ENCODE data around the gene BEND3. TPM values are rescaled to one million over a fixed set of nuclear protein-coding genes. Genes with fewer than 3 reads are reported as not detected.

BEND3 gene
- polyA plus RNA-seq, 1 donor from 2014 or later = 5.7 TPM

GRCh38 chr6:107045826-107046675, 69.3 kb downstream of the BEND3 start:
- peak overlapping the region; percentile 71 for H3K27ac ChIP-seq (ENCODE audit: low read length)
- peaks cover 2% of the 10 kb centered on the region for H3K79me2 ChIP-seq (replicated peaks; ENCODE audit: insufficient read depth, low read length)
- no peaks in the 10 kb centered on the region for H4K20me1 ChIP-seq (ENCODE audit: insufficient read depth)
- no peak for TF ChIP-seq RAD21 (conservative IDR thresholded peaks at IDR 0.05)
- no peak for TF ChIP-seq CTCF (IDR thresholded peaks at IDR 0.05; ENCODE audit: poor library complexity, severe bottlenecking)
- no peak for TF ChIP-seq MXI1 (conservative IDR thresholded peaks at IDR 0.05; ENCODE audit: poor library complexity, severe bottlenecking)
- TF ChIP-seq REST (IDR thresholded peaks at IDR 0.05; ENCODE audit: borderline replicate concordance) = no peak
- no peak for TF ChIP-seq TAF1 (IDR thresholded peaks at IDR 0.05; ENCODE audit: low read depth)
- no peak for TF ChIP-seq EP300 (conservative IDR thresholded peaks at IDR 0.05; ENCODE audit: poor library complexity, severe bottlenecking)
- TF ChIP-seq POLR2AphosphoS5 (IDR thresholded peaks at IDR 0.05) = no peak
- TF ChIP-seq EZH2 (IDR thresholded peaks at IDR 0.05; ENCODE audit: borderline replicate concordance, insufficient read depth, low read length, poor library complexity, severe bottlenecking) = no peak
- TF ChIP-seq SMC3 (conservative IDR thresholded peaks at IDR 0.05; ENCODE audit: poor library complexity) = no peak
- H3K27me3 ChIP-seq (ENCODE audit: insufficient read depth, low read depth, low read length) = no peaks in the 10 kb centered on the region
- H3K9me3 ChIP-seq (ENCODE audit: low read length) = no peaks in the 10 kb centered on the region
- no peaks in the 10 kb centered on the region for H3F3A ChIP-seq (ENCODE audit: insufficient read depth, low read length, poor library complexity, severe bottlenecking)
- H3K4me2 ChIP-seq (ENCODE audit: low read length) = peak overlapping the region; percentile 26
- peak overlapping the region; percentile 48 for H3K4me3 ChIP-seq (ENCODE audit: low read length)
- no peaks in the 10 kb centered on the region for H3K9me2 ChIP-seq (ENCODE audit: insufficient read depth, low read length)
- no peak overlapping the region for H2AFZ ChIP-seq (ENCODE audit: low read depth, low read length)
- peak overlapping the region; percentile 53 for H3K9ac ChIP-seq (ENCODE audit: low read length)
- H3K36me3 ChIP-seq (ENCODE audit: insufficient read depth, low read length) = no peaks in the 10 kb centered on the region

- H3K4me3 ChIP-seq (ENCODE audit: low read length) = no peak overlapping the region
- no peaks in the 10 kb centered on the region for H3K9me2 ChIP-seq (ENCODE audit: insufficient read depth, low read length)
- H3K79me2 ChIP-seq (replicated peaks; ENCODE audit: insufficient read depth, low read length) = peaks cover 7% of the 10 kb centered on the region
- no peak overlapping the region for H2AFZ ChIP-seq (ENCODE audit: low read depth, low read length)
- no peak for TF ChIP-seq RAD21 (conservative IDR thresholded peaks at IDR 0.05)
- TF ChIP-seq REST (IDR thresholded peaks at IDR 0.05; ENCODE audit: borderline replicate concordance) = no peak
- TF ChIP-seq POLR2AphosphoS5 (IDR thresholded peaks at IDR 0.05) = no peak
- no peak for TF ChIP-seq EZH2 (IDR thresholded peaks at IDR 0.05; ENCODE audit: borderline replicate concordance, insufficient read depth, low read length, poor library complexity, severe bottlenecking)
- TF ChIP-seq SMC3 (conservative IDR thresholded peaks at IDR 0.05; ENCODE audit: poor library complexity) = no peak
- no peak for TF ChIP-seq EP300 (conservative IDR thresholded peaks at IDR 0.05; ENCODE audit: poor library complexity, severe bottlenecking)
- TF ChIP-seq MXI1 (conservative IDR thresholded peaks at IDR 0.05; ENCODE audit: poor library complexity, severe bottlenecking) = no peak
- no peak for TF ChIP-seq TAF1 (IDR thresholded peaks at IDR 0.05; ENCODE audit: low read depth)
- no peak for TF ChIP-seq CTCF (IDR thresholded peaks at IDR 0.05; ENCODE audit: poor library complexity, severe bottlenecking)
- no peaks in the 10 kb centered on the region for H3K27me3 ChIP-seq (ENCODE audit: insufficient read depth, low read depth, low read length)
- H3K27ac ChIP-seq (ENCODE audit: low read length) = no peak overlapping the region
- H3F3A ChIP-seq (ENCODE audit: insufficient read depth, low read length, poor library complexity, severe bottlenecking) = no peaks in the 10 kb centered on the region
- H4K20me1 ChIP-seq (ENCODE audit: insufficient read depth) = no peaks in the 10 kb centered on the region
- H3K4me2 ChIP-seq (ENCODE audit: low read length) = no peak overlapping the region
- no peaks in the 10 kb centered on the region for H3K36me3 ChIP-seq (ENCODE audit: insufficient read depth, low read length)
- H3K9ac ChIP-seq (ENCODE audit: low read length) = no peak overlapping the region
- H3K9me3 ChIP-seq (ENCODE audit: low read length) = no peaks in the 10 kb centered on the region
These were observed 82.2 kb downstream of the BEND3 start for GRCh38 chr6:107033126-107033525.
